Jurkat, Clone E6-1 (cell line): Measurements from ENCODE around the gene SLC4A1.

Experiments
- DNase-seq: peaks from one replicate; pipeline ENCODE4 v3.0.0-alpha.2; 2011; ENCODE audit warnings: low read depth, low spot score
- H3K4me3 ChIP-seq: 2 replicates; pipeline ENCODE4 v1.5.1; 2011; ENCODE audit warnings: mild to moderate bottlenecking, low read length, control low read depth, moderate library complexity

The SLC4A1 gene

DNA sequence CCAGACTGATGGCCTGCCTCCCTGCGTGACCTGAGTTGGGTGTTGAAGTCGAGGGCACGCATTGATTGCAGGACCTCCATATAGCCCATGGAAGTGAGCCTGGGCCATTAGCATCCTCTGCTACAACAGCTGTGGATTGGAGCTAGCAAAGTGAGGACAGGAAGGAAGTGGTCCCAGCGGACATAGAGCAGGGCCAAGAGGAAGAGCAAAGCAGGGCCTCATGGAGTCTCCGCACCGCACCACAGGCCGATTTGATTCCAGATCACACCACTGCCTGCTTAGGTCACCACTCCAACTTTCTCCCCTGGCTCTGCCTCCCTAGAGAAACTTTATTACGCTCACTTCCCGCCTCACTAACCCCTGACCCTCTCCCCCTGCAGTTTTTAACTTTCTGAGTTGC lies 37.8 kb downstream of the SLC4A1 start:
- no peak for DNase-seq
- H3K4me3 ChIP-seq: no peak overlapping the region

DNA sequence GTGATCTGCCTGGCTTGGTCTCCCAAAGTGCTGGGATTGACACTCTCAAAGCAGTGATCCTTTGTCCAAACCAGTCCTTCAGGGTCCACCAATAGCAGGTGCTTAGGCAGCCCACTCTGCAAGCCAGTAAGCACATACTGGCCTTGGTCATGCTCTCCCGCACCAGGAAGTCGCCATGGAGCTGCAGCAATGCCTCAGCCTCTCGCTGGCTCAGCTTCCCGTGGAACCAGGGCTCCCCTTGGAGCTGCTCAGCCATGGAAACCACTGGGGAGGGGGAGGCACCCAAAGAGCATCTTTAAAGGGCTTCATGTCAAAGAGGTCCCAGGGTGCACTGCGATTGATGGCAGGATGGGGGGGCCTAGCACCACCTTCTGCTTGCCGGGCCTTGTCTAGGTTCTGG lies 38.8 kb downstream of the SLC4A1 start:
- no peak for DNase-seq
- H3K4me3 ChIP-seq: no peak overlapping the region

GRCh38 chr17:44223541-44224071 lies 44.3 kb downstream of the SLC4A1 start:
- H3K4me3 ChIP-seq: no peak overlapping the region
- no peak for DNase-seq

- no peak for DNase-seq
- no peak overlapping the region for H3K4me3 ChIP-seq
Observed at GRCh38 chr17:44222112-44222869, 45.6 kb downstream of the SLC4A1 start.

DNA sequence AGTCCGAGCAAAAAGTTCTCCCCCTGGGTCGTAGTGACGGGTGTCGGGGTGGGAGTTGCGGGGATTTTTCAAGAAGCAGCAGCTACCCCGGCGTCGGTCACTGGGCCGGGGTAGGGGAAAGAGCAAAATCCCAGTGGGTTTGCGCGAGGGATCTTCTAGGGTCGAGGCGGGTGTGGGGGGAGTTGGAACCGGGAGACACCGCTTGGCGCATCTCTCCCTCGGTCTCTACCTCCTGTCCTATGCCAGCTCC lies 46.1 kb downstream of the SLC4A1 start:
- DNase-seq: no peak
- no peak overlapping the region for H3K4me3 ChIP-seq

DNA sequence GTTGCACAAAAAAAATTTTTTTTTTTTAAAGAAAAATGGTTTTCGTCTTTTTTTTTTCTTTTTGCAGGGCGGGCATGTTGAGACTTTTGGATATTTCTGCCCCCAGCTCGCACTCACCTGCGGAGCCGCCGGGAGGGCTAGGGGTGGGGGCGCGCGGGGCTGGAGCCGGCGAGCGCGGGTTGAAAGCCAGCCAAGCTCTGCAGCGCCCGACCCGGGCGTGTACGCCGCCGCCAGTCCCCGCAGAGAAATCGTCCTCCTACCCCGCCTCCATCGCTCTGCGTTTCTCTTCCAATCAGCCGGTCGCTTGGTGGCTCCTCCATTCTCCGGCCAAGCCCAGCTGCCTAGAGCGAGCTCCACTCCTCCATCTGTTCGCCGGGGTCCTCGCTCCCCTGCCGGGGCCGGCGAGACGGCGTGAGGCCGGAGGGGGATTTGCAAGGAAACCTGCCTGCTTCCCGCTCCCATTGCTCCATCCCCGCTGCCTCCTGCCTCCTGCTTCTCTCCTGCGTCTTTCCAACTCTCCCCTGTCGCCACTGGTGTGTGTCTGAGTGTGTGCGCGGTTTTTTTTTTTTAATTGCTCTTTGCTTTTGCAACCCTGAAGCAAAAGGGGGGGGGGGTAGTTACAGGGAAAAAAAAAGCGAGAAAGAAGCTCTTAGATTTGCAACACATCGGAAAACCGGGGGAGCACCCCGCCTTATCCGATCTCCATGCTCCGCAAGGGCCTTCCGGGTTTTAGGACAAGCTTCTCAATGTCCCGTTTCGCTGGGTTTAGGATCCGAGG lies 46.7 kb downstream of the SLC4A1 start:
- DNase-seq: peak; percentile 54

GRCh38 chr17:44220213-44221083 lies 47.5 kb downstream of the SLC4A1 start:
- H3K4me3 ChIP-seq: peak overlapping the region; percentile 68
- no peak for DNase-seq

More for the DNA sequence above, 46.7 kb downstream of the SLC4A1 start:
- peak overlapping the region; percentile 68 for H3K4me3 ChIP-seq

DNA sequence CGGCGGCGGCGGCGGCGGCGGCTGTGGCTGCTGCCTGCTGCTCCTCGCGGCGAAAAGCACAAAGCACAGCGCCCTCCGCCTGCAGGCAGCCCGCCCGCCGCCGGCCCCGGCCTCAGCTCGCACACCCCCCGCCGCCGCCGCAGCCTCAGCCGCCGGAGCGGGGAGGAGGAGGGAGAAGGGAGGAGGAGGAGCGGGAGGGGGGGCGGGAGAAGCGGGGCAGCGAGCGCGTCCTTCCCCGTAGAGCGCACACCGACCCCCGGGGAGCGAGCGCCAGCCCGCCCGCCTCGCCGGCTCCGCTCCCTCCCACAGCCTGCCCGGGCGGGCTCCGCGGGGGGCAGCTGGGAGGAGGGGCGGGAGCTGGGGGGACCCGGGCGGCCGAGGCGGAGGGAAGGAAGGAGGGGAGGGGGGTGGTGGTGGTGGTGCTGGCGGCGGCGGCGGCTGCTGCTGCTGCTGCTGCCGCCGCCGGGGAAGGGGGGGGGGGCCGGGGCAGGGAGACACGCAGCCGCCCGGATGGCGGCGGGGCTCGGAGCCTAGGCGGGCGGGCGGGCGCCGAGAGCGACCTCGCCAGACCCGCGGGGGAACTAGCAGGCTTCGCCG lies 48.2 kb downstream of the SLC4A1 start, which contains the start of gene UBTF:
Gene UBTF (minus strand): TSS at position 60 of the 597 bp plus-strand sequence. CDS start 1,446 bp downstream, outside the sequence.
- peak; percentile 49 for DNase-seq

GRCh38 chr17:44219108-44219615 lies 48.8 kb downstream of the SLC4A1 start:
- DNase-seq: peak; percentile 48
- H3K4me3 ChIP-seq: peak overlapping the region; percentile 68

More for the DNA sequence above, 48.2 kb downstream of the SLC4A1 start, which contains the start of gene UBTF:
- peak within 1 kb of the TSS; percentile 68 for H3K4me3 ChIP-seq

- peak; percentile 85 for DNase-seq
- H3K4me3 ChIP-seq: peak overlapping the region; percentile 98
Observed at GRCh38 chr17:44218344-44219107, 49.4 kb downstream of the SLC4A1 start.

- DNase-seq: no peak
- H3K4me3 ChIP-seq: peak overlapping the region; percentile 98
Observed at GRCh38 chr17:44217738-44218343, 50.1 kb downstream of the SLC4A1 start.

- H3K4me3 ChIP-seq: peak overlapping the region; percentile 98
- no peak for DNase-seq
Observed at GRCh38 chr17:44216694-44217093, 51.2 kb downstream of the SLC4A1 start.

GRCh38 chr17:44216173-44216572 lies 51.8 kb downstream of the SLC4A1 start:
- DNase-seq: peak; percentile 80
- H3K4me3 ChIP-seq: peak overlapping the region; percentile 98

DNA sequence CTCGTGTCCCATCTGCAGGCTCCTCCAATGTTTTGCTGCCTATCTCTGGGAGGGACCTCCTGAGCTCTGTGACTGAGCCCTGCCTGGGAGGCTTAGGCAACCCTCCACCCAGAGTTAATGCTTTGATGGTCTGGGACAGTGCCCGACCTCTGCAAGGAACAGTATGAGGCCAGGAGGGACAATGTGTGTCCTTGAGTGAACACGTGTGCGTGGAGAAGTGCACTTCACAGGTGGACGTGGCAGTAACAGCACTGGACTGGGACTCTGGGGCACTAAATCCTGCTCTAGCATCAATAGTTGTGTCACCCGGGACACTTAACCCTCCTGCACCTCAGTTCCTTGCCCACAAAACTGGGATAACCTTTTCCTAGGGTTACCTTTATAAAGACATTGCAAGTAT lies 53.0 kb downstream of the SLC4A1 start:
- H3K4me3 ChIP-seq: no peak overlapping the region
- no peak for DNase-seq

DNA sequence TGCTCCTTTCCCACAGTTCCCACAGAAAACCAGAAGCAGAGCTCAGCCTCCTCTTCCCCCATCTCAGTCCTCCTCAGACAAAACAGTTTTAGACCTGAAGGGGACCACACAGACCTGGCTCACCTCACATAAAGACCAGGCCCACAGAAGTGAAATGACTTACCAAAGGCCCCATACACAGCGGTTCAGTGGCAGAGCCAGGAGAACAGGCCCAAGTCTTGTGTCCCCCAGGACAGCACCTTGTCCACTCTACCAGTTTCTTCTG lies 53.8 kb downstream of the SLC4A1 start:
- H3K4me3 ChIP-seq: no peak overlapping the region
- DNase-seq: no peak

DNA sequence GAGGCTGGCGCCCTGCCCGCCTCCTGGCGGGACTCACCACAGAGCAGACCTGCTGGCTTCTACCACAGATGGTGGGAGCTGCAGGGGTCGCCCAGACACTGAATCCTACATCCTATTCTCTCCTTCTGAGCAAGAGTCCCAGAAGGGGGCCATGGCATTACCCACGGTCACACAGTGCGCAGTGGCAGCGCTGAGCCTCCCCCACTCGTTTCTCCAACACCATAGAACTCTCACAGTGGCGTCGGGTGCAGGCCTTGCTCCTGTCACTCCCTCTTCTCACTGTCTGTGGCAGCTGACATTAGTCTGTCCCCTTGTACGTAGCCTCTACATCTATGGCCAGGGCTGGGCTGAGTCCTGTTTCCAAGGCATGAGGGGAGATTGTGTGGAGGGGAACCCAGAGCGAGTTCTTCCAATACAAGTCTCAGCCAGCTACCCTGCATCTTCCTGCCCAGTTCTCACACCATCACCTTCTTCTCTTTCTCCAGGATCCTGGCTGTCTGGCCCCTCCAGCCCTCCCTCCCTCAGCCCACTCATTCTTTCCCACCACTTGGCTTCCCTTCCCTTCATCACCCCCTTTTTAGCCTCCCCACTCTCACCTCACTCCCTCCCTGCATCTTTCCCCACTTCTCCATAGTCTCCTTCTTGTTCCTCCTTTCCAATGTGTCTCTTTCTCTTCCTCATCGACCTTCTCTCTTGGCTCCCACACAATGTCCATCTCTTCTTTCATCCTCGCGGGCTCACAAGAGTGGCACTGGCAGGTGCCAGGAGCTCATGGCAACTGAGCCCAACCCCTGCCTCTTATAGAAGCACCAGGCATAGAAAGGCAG lies 54.3 kb downstream of the SLC4A1 start:
- DNase-seq: no peak
- H3K4me3 ChIP-seq: no peak overlapping the region
